ENCODE results near the gene NR3C2.
"Not testable (repeated sequence)": the region's sequence is repeated elsewhere in the genome, so short reads cannot be mapped to it uniquely, and the experiment has no call there.

NR3C2 gene

DNA sequence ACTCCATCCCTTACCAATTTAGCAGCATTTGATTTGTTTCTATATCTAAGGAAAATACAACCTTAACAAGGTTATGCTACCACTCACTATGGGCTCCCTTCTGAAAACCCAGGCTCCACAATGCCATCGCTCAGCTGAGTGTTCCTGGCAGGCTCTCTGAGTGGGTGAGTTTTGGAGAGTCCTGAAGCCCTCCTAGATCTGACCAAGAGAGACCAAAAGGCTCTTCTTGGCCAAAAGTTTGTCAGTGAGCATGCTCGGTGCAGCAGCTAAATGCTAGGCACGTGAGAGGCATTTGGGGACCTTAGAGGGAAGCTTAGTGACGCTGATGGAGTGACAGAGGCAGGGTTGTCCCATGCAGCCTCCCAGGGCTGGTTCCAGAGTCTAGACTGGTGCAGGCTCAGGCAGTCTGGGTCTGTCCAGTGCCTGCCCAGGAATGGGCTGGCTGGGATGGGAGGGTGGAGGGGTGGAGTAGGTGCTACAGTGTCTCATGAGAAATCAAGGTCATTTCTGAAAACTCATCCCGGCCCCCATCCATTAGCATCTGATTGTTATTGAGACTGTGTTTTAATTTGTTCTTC, 346.8 kb downstream of the NR3C2 start:
- no peak for DNase-seq

DNA sequence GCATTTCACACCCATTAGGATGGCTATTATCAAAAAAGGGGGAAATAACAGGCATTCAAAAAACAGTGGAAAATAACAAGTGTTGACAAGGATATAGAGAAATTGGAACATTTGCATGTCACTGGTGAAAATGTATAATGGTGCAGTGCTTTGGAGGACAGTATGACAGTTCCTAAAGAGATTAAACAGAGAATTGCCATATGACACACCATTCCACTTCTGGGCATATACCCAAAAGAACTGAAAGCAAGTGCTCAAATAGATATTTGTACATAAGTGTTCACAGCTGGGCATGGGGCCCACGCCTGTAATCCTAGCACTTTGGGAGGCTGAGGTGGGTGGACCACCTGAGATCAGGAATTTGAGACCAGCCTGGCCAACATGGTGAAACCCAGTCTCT, 348.1 kb downstream of the NR3C2 start:
- no peak for DNase-seq

DNA sequence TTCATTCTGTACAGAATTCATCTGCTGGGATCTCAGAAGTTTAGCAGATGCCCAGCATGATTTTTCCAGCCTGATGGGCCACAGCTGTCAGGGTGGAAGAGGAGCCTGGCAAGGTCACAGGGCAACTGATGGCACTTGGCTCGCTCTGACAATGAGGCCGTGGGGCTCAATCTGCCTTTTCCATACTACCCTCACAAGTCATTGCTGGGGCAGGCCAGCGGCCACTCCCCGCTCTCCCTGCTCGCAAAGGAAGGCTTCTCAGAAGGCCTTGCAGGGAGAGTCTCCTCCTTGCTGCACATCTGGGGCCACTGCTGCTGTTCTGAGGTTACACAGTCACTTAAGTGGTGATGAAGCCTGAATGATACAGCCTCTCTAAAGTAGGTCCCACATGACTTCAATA, 349.1 kb downstream of the NR3C2 start:
- DNase-seq = no peak

DNA sequence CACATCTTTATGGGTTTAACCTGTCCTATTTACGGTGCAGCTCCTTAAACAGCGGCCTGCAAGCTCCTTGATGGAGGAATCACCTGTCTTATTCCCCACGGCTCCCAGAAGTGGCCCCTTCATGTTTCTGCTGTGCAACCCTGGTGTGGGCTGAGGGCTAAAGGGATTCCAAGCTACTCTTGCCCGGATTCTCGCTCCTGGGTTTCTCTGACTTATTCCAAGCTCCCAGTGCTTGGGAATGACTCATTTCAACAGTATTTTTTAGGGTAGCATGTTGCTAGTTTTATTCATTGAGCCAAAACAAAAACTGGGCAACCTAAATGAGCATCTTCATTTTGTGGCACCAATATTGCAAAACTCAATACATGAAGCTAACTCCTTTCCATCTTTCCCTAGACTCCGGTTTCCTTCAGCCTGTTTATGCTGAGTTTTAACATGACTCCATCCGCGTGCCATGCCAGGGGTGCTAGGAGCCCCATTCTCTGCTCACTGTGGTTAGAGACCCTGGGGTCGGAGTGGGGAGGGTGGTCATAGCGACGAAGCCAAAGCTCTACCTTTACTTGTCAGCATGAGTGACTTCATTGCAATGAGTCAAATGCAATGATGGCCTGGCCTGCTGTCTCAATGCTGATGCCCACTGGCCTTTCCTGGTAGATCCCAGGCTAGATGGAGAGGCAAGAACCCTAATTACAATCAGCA, 349.7 kb downstream of the NR3C2 start:
- no peak for DNase-seq

DNA sequence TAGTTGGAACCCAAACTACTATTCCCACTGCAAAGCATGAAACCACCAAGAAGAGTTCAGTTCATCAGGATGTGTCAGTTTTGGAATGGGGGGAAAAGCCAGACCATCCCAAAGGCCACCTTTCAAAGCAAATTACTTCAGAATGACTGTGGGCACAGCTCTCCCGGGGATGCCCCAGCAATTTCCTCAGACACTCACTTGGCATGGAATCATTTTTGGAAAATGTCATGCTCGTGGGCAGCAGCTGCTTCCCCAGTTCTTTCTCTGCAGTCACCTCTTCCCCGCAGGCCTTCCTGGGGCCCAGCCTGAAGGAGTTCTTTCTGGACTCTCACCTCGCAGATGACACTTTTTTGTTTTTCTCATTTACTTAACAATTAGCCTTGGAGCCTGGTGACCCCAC, 350.3 kb downstream of the NR3C2 start:
- DNase-seq = no peak

DNA sequence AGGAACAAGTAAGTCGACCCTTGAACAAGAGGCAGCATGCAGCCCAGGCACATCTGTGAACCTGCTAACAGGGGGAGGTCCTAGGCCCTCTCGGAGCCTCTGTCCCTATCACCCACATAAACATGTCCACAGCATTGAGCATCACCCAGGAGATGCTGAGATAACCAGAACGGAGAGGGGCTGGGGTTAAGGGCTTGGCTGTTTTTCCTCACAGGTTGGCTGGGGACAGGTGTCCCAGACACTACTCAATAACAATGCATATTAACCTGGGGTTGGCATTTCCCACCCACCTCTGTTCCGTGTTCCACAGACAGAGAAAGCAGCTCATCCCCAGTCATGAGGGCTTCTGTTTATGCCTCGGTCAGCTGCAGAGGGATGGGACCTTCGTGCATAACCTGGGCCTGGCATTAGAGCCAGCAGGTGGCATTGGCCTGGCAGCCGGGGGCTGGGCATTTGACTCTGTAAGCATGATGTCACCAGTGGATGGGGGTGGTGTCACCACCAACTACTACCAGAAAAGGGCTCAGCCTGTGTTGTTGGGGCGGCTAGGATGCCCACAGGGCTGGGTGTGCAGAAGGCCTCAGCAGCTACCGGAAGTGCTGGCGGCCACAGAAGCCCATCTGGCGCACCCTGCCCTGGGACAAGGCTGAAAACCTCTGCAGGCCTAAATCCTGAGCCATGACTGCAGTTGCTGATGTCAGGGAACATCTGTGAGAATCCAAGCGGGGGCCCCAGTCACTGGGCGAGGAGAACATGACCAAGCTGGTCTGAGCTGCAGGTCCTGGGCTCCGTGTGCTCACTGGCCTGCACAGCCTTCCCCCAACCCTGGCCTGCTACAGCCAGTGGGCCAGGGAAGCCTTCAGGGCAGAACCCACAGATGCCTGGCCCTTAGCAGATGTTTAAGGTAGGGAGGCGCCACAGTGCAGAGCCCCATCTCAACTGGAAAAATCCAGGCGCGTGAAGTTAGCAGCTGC, 351.4 kb downstream of the NR3C2 start:
- DNase-seq = no peak

DNA sequence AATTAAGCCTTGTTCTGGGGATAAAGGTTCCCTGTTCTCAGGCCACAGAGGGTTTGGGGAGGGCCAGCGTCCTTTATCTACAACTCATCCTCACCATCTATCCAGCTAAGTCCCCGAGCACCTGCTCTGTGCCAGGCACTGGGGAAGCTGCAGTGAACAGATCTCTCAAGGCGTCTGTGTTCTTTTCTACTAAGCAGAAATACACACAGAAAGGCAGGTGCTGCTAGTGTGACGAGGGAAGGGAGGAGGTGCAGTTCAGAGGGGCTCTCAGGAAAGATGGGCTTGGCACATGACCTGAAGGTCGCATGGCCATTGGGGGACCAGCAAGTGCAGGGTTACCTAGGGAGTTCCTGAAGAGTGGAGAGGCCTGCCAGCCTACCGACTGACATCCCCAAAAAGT, 352.2 kb downstream of the NR3C2 start:
- no peak for DNase-seq

DNA sequence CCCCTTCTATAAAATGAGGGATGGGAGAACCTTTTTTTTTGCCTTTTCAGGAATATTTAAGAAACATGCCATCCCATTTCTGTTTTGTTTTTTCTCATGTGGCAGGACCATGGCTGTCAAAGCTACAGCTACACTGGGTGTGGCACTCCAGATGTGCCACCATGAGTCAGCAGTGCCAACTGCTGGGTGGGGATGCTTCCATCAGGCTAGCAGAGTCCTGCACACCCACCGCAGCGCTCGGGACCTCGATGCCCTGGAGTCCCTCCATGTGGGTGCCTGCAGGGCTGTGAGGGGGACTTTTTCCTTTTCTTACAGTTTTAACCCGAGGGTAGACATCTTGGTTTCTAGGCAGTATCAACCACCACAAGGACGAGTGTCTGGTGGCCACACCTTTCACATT, 352.6 kb downstream of the NR3C2 start:
- DNase-seq = peak; percentile 48

DNA sequence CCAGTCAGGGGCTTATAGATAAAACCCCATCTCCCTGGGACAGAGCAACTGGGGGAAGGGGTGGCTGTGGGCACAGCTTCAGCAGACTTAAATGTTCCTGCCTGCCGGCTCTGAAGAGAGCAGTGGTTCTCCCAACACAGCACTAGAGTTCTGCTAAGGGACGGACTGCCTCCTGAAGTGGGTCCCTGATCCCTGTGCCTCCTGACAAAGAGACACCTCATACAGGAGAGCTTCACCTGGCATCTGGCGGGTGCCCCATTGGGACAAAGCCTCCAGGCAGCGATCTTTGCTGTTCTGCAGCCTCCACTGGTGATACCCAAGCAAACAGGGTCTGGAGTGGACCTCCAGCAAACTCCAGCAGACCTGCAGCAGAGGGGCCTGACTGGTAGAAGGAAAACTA, 359.1 kb downstream of the NR3C2 start:
- not testable (repeated sequence) for DNase-seq

DNA sequence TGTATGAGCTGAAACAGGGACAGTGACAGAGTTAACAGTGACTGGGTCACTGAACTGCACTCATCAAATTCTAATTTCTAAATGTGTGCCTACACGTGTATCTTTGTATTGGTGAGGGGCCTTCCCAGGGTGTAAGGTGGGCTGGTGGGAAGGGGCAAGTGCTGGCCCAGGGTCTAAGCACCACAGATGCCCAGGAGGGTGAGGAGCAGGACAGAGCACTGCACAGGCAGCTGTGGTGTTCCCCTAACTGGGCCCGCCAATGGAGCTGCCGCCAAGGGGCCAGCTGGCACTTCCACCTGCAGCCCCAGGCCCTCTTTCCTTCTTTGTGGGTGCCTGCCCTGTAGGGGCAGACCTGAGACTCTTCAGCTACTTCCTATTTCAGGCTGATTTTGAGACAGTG, 360.5 kb downstream of the NR3C2 start:
- DNase-seq = no peak

DNA sequence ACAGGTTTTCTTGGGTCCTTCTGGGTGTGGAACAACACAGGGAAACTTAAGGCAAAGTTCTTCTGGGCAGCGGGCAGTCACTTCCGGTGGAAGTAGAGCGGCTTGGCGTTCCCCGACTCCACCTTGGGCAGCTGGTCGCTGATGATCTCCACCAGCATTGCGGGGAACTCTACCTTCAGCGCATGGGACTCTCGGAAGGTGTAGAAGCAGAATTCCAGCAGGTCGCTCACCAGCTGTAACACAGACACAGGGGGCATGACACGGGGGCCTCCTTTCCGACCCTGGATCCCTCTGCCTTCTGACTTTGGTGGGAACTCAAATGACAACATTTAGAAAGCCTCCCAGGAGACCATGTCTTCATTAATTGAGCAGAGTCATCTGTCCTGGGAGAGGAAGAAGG, 360.9 kb downstream of the NR3C2 start:
- no peak for DNase-seq

DNA sequence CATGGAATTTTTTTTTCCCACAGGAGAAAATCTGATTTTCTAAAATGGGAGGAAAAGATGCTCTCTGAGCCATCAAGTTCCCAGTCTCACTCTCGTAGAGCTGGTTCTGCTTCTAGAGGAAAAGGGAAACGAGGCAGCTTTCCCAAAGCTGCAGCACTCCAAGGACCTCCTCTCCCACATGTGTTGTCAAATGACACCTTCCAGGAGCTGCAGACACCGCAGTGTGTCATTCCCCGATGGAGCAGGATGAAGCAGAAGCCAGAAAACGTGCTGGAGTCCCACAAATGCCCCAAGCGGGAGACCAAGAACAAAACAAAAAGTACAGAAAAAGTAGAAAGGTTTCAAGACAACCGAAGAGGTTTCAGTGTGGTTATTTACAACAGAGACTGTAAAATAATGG, 362.3 kb downstream of the NR3C2 start:
- DNase-seq = no peak

DNA sequence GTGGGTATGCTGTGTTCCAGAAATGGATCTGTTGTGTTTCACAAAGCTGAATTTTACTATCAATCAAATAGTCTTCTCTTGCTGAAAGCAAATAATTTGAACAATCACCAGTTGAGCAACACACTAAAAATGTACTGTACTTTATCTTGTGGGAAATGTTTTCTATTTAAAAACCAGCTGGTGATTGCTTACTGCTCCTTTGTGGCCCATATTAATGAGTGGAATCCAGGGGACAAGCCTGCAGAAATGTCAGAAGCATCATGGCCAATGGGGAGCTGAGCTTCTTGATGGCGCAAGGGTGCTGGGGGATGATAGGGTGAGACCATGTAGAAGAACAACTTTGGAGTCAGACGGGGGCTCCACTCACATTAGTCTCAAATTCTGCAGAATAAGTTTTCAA, 364.2 kb downstream of the NR3C2 start:
- no peak for DNase-seq

DNA sequence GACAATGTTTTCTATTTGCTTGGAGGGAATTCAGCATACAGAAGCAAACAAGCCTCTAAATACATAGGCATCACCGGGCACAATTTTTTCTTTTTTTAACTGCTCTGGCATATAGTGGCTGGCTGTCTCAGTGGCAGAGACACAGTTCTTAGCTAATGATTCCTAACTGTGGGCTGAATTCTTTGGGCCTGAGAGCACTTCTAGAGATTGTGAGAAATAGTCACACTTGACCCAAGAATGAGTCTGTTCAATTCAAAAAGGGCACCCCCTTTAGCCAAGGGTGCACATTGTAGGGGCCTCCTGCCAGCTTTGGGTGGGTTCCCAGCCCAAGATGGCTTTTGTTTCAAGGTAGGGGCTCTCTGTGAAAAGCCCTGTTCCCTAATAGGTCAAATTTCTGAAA, 364.6 kb downstream of the NR3C2 start:
- DNase-seq = no peak

DNA sequence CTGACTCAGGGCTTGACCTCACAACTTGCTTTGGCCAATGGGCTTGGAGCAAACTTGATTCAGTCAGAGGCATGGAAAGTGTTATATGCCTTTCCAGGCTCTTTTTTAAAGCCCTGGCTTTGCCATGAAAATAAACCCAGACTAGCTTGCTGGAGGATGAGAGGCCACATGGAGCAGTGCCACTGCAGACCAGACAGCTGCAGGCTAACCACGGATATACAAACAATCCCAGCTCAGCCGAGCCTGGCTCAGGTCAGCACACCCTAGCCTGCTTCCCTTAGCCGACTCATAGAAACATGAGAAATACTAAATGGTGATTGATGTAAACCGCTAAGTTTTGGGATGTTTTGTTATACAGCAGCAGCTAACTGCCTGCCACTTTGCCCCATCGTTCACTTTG, 365.2 kb downstream of the NR3C2 start:
- DNase-seq = no peak

DNA sequence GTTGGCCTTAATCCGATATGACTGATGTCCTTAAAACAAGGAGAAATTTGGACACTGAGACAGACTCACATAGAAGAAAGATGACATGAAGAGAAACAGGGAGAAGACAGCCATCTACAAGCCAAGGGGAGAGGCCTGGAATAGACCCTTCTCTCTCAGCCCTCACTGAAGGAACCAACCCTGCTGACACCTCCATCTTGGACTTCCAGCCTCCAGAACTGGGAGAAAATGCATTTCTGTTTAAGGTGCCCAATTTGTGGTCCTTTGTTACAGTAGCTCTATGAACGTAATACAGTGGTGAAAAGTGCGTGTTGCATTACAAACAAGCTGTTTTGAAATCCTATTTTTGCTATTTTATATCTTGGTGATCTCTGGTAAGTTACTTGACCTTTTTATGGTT, 366.8 kb downstream of the NR3C2 start:
- DNase-seq = no peak

DNA sequence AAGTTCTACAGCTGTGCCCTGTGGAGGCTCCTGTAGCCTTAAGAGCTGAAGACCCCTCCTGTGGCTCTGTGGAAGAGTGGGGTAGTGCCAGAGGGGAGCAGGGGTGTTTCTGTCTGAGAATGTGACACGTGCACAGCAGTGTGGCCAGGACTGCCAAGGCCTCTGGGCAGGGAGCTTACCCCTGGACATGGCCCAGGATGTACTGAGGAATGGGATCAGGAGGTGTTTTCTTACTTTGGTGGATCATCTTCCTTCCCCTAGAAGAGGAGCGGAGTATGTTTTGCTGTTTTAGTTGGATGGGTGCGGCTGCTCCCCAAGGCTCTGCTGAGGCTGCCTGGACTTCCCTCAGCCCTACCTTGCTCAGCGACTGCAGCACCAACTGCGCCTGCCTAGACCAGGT, 367.8 kb downstream of the NR3C2 start:
- DNase-seq = no peak

DNA sequence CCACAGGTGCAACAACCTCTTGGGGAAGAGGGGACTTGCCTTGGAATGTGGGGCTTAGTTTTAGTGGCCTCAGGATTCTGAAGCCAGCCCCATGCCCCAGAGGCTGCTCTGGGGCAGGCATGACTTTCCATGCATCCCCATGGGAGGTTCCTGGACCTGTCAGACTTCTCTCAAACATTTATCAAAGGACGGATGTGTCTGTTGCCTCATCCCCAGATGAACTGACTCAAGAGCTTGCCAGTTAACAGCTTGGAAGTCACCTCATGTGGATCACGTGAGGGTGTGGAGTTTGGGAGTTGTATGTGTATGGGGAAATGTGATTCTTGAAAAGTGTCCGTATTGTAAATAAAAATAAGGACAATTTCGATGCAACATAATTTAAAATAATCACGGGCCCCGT, 368.9 kb downstream of the NR3C2 start:
- DNase-seq = no peak

DNA sequence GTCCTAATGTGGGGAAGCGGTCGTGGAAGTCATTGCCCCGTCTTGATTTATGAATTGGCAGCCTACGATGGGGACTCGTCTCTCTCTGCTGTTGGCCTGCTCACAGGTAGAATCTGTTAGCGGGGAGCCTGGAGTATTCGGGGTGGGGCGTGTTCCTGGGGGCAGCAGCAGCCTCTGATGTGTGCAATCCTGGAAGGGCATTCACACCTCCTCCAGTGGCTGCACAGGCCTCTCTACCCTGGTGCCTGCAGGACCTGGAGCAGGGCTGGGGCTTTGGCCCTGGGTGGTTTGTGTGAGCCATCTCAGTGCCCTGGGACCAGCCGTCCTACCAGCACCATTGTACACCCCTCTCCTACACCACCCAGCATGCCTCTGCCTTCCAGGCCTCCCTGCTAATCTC, 369.4 kb downstream of the NR3C2 start:
- no peak for DNase-seq

DNA sequence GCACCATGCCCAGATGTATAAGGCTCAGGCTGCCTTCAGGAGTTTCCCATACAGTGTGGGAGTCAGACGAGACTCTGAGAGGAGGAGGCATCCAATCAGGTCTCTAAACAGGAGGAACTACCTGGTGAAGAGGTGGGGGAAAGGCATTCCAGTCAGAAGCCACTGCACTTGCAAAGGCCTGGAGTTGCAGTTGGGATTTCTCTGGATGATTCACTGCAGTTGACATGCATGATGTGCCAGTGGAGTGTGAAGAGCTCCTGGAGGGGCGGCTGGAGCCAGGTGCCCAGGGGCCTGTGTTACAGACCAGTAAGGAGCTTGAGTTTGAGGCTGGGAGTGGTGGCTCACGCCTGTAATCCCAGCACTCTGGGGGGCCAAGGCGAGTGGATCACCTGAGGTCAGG, 371.2 kb downstream of the NR3C2 start:
- DNase-seq = no peak

DNA sequence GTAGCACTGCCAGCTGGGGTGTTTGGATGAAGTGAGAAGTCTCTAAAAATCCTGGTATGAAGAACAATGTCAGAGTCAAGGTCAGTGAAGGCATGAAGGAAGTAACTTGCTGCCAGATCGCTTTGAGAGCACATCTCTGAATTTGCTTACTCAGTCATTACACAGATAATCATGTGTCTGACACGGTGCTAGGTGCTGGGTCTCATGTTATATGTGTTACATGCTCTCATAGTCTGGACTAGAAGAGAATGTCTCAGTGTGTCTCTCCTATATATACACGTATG, 372.4 kb downstream of the NR3C2 start:
- DNase-seq = no peak

DNA sequence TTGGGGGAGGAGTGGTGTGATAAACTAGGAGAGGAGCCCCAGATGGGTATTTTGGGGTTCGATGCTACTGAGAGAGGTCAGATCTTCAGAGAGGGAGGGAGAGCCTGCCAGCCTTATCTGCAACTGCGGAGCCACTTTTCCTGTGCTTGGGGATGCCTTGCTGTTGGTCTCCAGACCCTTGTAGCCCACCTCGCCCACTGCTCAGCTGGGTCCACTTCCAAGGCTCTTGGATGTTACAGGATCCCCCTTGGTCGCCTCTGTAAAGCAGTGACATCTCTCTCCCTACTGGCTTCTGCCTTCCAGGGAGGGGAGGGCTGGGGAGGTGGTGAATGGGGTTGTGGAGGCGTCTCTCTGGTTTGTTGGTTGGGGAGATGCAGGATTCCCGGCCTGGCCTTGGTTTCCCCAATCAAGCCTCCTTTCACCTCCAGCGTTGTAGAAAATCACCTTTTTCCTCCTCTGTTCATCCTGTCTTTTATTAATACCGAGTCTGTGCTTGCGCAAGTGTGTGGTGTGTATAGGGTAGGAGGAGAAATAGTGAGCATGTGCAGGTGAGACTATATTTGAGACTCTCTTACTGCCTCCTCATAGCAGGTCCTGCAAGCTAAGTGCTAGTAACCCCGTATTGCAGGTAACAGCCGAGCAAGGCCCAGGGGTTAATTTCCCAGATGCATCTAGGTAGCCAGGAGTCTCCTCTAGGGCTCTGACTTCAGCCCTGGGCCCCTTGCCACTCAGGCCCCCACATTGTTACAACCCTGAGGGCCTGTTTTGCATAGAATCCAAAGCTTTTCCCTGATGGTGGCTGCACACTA, 372.9 kb downstream of the NR3C2 start:
- no peak for DNase-seq
